Mucosa of descending colon (tissue), 3 donors: ENCODE results near the gene EFCAB8. TPM values are rescaled to one million over a fixed set of nuclear protein-coding genes. Genes with fewer than 3 reads are reported as not detected.

Source experiments
- ATAC-seq: fragments of 200-7000 bp; cut with Tn5 transposase; one replicate; pipeline ENCODE4 v1.9.1; 2020; ENCODE audit warnings: mild to moderate bottlenecking, moderate library complexity
- DNase-seq, 3 donors: peaks; one replicate each; pipeline ENCODE4 v3.0.0-alpha.2; 2020
- H3K36me3 ChIP-seq: fragments of 200-600 bp; one replicate; pipeline ENCODE4 v1.8.0; 2021; ENCODE audit warnings: low read depth, mild to moderate bottlenecking
- H3K4me1 ChIP-seq: fragments of 200-600 bp; one replicate; pipeline ENCODE4 v1.8.0; 2021; ENCODE audit warnings: low read depth, mild to moderate bottlenecking
- H3K4me3 ChIP-seq: fragments of 200-600 bp; one replicate; pipeline ENCODE4 v1.8.0; 2021; ENCODE audit warnings: mild to moderate bottlenecking
- H3K9me3 ChIP-seq: fragments of 200-600 bp; one replicate; pipeline ENCODE4 v1.8.0; 2021; ENCODE audit warnings: mild to moderate bottlenecking
- CTCF ChIP-seq: fragments of 200-600 bp; IDR thresholded peaks from one replicate; pipeline ENCODE4 v1.8.0; 2022; ENCODE audit warnings: antibody characterized with exemption, mild to moderate bottlenecking
- intact Hi-C, 2 donors: fragments of 100-400 bp; cut with DNase I in 1 of 2; cut with micrococcal nuclease in 1 of 2; formaldehyde crosslinking; loops; one replicate each; pipeline versions ENCODE4 v1.11.0 to v1.11.1; 2022; cut with DNase I, micrococcal nuclease
- total RNA-seq, 3 donors: library from RNA; stranded (reverse); fragmentation: NEBNext Ultra II Directional in 2 of 3; extraction: Animal tissue kit (Norgen Biotek cat#: 25700) in 2 of 3; gene quantifications; one replicate each; pipeline versions ENCODE4 v1.2.1 to v1.2.4, GENCODE V29; 2021 to 2023
- donor health status: DM: no; HTN: no; CAD: no; lungs with moderate emphysema.
- donor health status: DM: no; HTN: no; CAD: no.
- donor health status: DM: no; HTN: yes; CAD: no.

EFCAB8 gene
- total RNA-seq, 3 donors from 2014 or later = 0.17 to 0.66 TPM; not detected in 1

DNA sequence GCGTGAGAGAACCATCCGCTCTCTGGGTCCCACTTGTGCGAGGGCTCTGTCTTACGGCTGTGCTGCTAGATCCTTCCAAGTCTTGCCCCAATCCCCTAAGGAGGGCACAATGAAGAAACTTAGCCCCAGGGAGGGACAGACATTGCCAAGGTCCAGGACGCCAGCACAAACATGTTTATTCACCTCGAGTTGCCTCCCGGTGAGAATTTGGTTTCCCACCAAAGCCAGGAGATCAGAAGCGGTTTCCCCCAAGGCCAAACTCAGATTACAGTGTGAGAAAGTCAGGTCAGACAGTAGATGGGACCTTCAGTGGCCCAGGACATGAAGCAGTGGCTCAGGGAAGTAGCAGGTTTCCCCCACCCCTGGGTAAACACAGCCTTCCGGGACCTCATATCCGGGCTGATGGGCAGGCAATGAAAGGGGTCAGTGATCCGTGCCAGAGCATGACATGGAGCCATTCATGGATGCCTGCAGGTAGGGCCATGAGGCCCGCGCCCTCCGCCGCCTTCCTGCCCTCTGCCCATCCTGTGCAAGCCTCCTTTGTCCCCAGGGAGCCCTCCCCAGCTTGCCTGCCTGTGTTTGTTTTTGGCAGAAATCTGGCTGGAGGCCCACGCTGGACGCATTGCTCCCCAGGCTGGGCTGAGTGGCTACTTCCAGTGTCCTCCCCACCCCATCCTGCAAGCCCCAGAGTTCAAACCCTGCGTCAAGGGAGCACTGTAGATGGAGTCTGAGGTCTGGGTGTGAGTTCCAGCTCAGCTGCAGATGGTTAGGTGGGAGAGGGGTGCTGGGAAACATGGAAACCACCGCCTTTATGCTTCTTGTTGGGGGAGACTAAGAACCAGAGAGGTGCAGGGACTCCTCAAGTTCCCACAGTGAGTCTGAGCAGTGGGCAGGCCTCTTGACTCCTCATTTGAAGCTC lies 150.8 kb downstream of the EFCAB8 start:
- no peak for DNase-seq
- intact Hi-C loops = no loop called here
- no peak for TF ChIP-seq CTCF
- no peaks in the 10 kb centered on the region for H3K4me1 ChIP-seq
- no peak overlapping the region for H3K4me3 ChIP-seq
- ATAC-seq = no peak
- no peaks in the 10 kb centered on the region for H3K36me3 ChIP-seq
- H3K9me3 ChIP-seq = no peaks in the 10 kb centered on the region

- Histone ChIP-seq H3K4me1 (no peaks in the 10 kb centered on the region), H3K4me3 (no peak overlapping the region), H3K36me3 (no peaks in the 10 kb centered on the region), H3K9me3 (no peaks in the 10 kb centered on the region)
- intact Hi-C loops = no loop called here
- TF ChIP-seq CTCF = no peak
- ATAC-seq (no peak), DNase-seq (no peak)
These were observed 151.4 kb downstream of the EFCAB8 start for GRCh38 chr20:33010133-33010504.

DNA sequence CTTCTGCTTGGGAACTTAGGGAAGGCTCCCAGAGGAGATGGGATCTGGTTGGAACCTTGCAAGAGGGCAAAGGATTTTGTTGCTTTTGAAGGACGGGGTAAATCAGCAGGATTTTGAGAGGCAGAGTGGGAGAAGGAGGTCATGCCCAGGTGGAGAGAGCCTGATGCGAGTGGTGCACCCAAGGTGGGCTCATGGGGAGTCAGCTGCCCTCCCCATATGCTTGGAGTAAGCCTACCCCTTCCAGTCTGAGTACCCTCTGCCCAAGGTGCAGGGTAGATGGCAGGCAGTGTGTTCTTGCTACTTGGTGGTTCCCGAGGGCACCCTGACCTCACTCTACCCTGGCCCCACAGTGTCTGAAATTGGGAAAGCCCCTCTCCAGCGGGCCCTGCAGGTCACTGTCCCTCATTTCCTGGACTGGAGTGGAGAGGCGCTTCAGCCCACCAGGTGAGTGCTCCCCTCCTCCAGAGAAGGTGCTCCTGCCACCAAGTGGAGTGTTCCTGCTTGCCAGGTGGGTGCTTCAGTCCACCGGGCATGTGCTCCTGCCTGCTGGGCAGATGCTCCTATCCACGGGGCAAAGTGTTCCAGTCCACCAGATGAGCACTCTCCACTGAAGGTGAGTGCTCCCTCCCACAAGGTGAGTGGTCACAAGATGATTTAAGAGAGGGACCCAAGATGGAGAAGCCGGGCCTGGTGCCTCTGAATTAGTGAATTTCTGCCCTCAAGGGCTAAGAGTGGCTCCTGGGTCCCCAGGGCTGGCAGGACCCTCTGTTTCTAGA lies 152.1 kb downstream of the EFCAB8 start:
- DNase-seq (no peak), ATAC-seq (no peak)
- Histone ChIP-seq H3K4me3 (no peak overlapping the region), H3K4me1 (no peaks in the 10 kb centered on the region), H3K9me3 (no peaks in the 10 kb centered on the region), H3K36me3 (no peaks in the 10 kb centered on the region)
- TF ChIP-seq CTCF = no peak
- intact Hi-C loops = no loop called here

Other genes with a start within 250 kb of the EFCAB8 start
- under 1 TPM in 1 of 3 donors, not detected in 2; 0.09 TPM for gene C20orf203, start 185.0 kb upstream of the EFCAB8 start, total RNA-seq
- gene COMMD7, start 115.5 kb upstream of the EFCAB8 start, total RNA-seq = 10 to 100 TPM; 29.6 to 37.0 (median 36.6) TPM
- gene DNMT3B, start 96.5 kb upstream of the EFCAB8 start, total RNA-seq = 1 to 10 TPM in 2 of 3 donors, under 1 TPM in 1; 0.95 to 1.3 (median 1.2) TPM
- 100 to 1,000 TPM in 1 of 3 donors, 10 to 100 TPM in 2; 66.9 to 142 (median 85.9) TPM for gene MAPRE1, start 39.0 kb upstream of the EFCAB8 start, total RNA-seq
- gene SUN5, start 145.5 kb downstream of the EFCAB8 start, total RNA-seq = not detected
- not detected for gene BPIFB2, start 148.8 kb downstream of the EFCAB8 start, total RNA-seq
- gene BPIFB6, start 172.7 kb downstream of the EFCAB8 start, total RNA-seq = not detected
- not detected for gene BPIFB3, start 195.0 kb downstream of the EFCAB8 start, total RNA-seq
- gene BPIFB4, start 220.7 kb downstream of the EFCAB8 start, total RNA-seq = not detected